Measurements from ENCODE around the gene ARTN.

The ARTN gene

GRCh38 chr1:43933386-43934100 lies at the start of gene ARTN:
Gene ARTN (plus strand): TSS chr1:43933801. CDS start chr1:43935657, 1,856 bp downstream.
- peak; percentile 59 for DNase-seq (ENCODE audit: low spot score)

DNA sequence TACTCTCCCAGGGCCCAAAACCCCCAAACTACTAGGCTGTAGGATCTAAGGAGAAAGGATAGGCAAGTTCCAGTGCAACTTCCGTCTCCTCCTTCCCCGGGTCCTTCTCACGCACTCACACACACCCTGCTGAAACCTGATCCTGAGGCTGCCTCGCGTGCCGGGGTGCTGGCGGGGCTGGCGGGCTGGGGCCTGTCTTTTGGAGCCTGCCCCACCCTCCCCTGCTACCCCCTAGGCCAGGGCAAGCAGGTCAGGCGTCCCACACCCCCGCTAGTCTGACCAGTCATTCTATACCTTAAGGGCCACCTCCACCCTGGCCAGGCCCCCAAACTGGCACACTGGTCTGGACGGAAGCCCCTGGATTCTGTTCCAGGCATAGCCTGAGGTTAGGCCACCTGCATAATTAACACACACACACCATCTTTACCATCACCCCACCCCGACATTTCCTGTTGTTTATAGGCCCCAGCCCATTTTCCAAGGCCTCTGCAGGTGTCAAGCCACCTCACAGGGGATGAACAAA lies 48.3 kb upstream of the ARTN start:
- DNase-seq (ENCODE audit: low spot score), result no peak

GRCh38 chr1:43887748-43888147 lies 45.9 kb upstream of the ARTN start:
- no peak for DNase-seq (ENCODE audit: low spot score)

- DNase-seq (ENCODE audit: low spot score), result no peak
Observed at GRCh38 chr1:43890815-43891214, 42.8 kb upstream of the ARTN start.

- DNase-seq (ENCODE audit: low spot score), result no peak
Observed at GRCh38 chr1:43893006-43893405, 40.6 kb upstream of the ARTN start.

- DNase-seq (ENCODE audit: low spot score), result no peak
Observed at GRCh38 chr1:43898981-43899380, 34.6 kb upstream of the ARTN start.

- DNase-seq (ENCODE audit: low spot score), result no peak
Observed at GRCh38 chr1:43900386-43900785, 33.2 kb upstream of the ARTN start.

GRCh38 chr1:43901196-43901961 lies 32.2 kb upstream of the ARTN start:
- DNase-seq (ENCODE audit: low spot score), result no peak

- DNase-seq (ENCODE audit: low spot score), result no peak
Observed at GRCh38 chr1:43902058-43902831, 31.4 kb upstream of the ARTN start.

- DNase-seq (ENCODE audit: low spot score), result no peak
Observed at GRCh38 chr1:43904660-43905551, 28.7 kb upstream of the ARTN start.

DNA sequence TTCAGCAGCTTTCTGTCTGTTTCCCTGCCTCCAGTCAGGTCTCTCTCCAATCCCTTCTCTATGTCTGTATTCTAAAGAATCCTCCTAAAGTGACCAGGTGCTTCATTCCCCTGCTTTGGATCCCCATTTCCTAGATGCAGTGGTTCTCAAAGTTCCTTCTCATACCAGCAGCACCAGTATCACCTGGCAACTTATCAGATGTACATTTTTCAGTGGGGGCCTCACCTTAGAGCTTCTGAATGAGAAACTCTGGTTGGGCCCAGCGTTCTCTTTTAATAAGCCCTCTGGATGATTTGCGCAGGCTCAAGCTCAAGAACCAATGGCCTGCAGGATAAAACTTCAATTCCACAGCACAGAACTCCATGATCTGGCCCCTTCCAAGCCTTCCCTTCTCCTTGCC lies 25.4 kb upstream of the ARTN start:
- no peak for DNase-seq (ENCODE audit: low spot score)

DNA sequence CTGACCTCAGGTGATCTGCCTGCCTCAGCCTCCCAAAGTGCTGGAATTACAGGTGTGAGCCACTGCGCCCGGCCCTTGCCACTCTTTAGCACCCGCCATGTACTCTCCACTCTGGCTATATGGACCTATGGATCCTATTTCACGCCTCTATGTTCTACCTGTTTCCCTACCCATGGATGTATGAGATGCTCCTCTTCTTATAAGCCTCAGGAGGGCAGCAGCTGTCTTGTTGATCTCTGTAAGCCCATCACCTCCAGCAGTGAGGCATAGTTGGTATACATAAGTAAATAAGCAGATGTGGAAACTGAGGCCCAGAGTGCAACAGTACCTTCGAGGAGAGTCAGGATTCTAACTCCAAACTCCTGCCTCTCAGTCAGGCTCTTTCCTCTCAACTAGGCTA lies 24.7 kb upstream of the ARTN start:
- DNase-seq (ENCODE audit: low spot score), result no peak

- DNase-seq (ENCODE audit: low spot score), result no peak
Observed at GRCh38 chr1:43910343-43910742, 23.3 kb upstream of the ARTN start.

DNA sequence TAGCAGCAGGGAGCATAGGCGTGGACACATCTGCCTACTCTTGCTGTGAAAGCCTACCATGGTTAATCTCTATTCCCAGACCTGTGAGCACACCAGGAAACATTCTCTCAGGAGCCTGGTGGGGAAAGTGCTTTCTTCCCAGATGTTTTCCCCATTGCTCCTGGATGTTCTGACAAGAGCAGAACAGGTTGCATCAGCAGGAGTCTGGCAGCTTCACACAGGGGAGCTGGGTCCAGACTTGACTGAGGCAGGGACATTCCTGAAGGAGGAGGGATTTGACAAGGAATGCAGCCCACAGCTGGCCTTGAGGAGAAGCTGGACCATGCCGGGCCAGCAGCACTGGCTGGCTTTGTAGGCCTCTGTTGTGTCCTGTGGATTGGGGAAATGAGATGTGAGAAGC lies 21.0 kb upstream of the ARTN start:
- peak; percentile 87 for DNase-seq (ENCODE audit: low spot score)

GRCh38 chr1:43913051-43913501 lies 20.5 kb upstream of the ARTN start:
- no peak for DNase-seq (ENCODE audit: low spot score)

DNA sequence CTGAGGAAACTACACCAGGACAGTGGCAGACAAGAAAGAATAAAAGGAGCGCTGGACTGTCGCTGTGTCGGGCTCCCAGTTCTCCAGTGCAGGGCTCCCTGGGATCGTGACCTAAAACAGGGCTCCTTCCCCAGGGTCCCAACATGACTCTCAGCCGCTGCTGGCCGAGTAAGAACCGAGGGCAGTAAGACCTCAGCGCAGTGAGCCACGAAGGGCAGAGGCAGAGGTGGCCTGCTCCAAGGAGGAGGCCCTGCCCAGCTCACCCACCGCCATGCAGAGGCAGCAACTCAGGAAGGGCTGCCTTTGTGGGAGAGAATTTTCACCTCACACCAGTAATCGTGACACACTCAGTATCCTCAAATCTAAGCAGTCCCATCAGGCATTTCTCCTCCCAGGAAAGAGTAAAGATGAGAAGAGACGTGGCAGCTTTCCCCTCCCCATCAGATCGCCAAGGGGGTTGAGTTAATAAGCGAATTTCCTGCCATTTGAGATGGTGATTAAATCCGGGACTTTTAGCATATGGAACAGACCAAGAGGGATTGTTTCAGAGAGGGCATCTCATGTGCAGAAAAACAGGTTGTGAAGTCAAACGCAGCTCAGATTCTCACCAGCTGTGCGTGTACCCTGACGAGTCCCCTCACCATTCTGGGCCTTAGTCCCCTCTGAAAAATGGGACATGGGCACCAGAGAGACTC lies 19.8 kb upstream of the ARTN start:
- no peak for DNase-seq (ENCODE audit: low spot score)

DNA sequence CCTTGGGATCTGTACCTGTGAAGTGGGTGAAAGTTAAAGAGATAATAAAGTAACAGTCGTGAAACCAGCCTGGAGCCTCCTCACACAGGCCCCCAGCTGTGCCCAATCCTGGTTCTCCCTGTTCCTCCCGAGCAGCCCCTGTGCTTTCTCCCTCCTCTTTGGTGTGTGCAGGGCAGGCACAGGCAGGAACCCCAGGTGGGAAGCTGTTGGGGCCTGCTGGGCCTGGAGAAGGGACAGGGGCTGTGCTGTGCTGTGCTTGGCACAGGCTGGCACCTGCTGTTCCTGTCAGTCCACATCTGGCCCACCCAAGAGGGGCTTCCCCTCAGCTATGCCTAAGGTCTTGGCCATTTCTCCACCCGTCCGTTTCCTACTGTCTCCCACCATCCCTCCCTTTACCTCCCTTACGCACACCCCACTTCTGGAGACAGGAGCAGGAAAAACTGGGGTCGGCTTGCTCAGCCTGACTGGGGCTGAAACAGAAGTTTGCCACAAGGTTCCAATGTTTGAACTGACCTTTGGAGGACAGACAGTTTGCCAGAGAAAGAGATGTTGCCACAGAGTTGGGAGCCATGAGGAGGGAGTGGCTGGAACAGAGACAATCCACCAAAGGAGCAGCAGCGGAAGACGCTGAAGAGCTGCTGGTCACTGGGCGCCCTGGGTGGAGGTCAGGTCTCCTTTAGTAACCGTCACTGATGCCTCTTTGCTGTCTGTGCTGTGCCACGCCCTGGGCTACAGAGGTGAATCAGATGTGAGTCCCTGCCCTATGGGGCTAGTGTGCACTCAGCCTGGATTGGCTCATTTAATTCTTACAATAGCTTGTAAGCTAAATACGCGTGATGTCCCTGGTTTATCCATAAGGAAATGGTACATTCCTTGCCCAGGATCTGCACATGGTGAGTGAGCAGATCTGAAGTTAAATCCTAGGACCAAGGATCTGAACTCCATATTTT lies 18.8 kb upstream of the ARTN start:
- DNase-seq (ENCODE audit: low spot score), result no peak

DNA sequence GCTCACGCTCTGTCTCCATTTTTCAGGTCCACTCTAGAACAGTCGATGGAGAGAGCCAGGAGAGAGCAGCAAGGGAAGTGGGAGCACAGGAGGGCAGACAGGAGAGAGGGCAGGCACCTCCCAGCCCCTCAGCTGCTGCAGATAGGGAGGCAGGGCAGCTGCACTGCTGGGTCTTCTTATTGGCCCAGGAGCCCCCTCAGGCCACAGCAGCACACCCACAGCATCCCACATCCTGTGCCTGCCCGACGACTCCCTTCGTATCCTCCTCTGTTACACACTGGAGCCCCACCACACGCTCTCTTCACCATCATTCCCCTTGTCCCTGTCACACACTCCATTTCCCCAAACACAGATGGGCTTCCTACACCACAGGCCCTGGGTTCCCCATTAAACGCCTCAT lies 13.7 kb upstream of the ARTN start:
- no peak for DNase-seq (ENCODE audit: low spot score)

DNA sequence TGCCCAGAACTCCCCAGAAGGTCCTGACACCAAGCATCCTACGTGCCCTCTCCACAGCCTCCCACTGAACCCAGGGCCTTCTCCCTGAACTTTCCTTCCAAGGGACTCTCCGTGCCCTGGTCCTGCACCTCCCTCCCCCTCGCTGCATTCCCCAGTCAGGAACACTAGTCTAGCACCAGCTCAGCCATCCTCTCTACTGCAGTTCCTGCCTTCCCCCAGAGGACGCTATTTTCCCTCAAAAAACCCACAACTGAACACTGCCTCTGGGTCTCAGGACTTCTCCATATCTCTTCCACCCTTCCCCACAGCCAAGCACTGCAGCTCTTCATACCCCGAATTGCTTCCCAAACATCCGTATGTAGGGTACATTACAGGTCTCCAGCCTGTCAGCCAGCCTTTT lies 12.6 kb upstream of the ARTN start:
- no peak for DNase-seq (ENCODE audit: low spot score)

DNA sequence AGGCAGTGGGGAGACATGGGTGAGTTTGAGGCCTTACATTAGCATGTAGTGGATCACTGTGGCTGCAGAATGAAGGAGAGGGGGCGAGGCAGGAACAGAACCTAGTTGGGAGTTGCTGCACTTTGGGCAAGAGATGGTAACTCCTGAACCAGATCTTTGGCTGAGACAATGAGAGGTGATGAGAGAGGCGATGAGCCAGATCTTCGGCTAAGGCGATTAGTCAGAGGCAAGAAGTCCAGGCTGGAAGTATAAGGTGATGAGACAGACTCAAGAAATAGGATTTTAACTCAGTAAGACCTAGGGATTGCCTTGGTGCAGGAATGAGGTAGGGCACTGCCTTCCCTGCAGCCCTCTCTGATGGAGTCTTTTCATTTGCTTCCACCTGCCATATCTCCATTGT lies 9.1 kb upstream of the ARTN start:
- DNase-seq (ENCODE audit: low spot score), result no peak
